ENCODE data around the gene TTLL5.

Gene TTLL5

GRCh38 chr14:75804570-75805275 lies 143.7 kb downstream of the TTLL5 start:
- DNase-seq (ENCODE audit: low read depth in 2 of 2): no peak

DNA sequence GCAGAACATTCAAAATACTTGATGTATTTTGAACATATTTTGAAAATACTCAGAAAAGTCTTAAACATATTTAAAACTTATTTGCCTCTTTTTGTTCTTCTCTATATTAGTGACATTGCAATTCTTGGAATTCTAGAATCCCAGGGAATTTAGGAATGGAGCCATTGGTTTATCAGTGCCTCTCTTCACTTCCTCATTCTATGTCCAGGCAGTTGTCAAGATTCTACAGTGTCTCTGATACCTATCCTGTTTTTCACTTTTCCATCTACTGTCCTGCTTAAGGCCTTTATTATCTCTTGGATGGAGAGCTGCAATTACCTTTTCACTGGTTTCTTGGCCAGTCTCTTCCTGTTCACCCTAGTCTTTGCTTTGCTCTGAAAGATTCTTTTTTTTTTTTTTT lies 144.6 kb downstream of the TTLL5 start:
- no peak for DNase-seq (ENCODE audit: low read depth in 2 of 2)

GRCh38 chr14:75806352-75806832 lies 145.3 kb downstream of the TTLL5 start:
- DNase-seq (ENCODE audit: low read depth in 2 of 2): no peak

GRCh38 chr14:75807667-75808360 lies 146.8 kb downstream of the TTLL5 start:
- no peak for DNase-seq (ENCODE audit: low read depth in 2 of 2)

DNA sequence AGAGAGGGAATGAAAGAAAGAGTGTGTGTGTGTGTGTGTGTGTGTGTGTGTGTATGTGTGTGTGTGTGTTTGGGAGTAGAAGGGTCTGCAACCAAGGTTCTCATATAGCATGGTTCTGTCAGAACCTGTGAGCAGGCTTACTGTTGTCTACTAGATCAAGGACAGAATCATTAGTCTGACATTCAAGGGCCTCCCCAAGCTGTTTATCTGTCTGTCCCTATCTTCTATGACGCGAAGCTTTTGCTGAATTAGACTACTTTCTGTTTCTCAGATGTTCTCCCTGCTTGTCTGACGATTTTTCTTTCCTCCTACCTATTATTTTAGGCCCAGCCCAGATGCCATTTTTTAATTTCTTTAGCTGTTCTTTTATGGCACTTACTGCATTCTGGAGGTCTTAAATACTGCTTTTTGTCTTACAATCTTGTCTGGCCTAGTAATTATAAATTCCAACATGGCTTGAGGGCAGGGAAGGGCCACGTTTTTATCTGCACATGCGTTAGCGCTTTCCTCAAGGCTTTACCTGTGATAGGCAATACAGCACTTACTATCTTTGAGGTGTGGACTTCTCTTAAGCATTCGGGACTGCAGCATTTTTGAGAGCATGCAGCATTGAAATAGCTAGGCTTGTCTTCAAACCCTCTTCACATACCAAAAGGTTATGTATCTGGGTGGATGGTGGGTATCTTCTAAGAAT lies 150.2 kb downstream of the TTLL5 start:
- no peak for DNase-seq (ENCODE audit: low read depth in 2 of 2)

DNA sequence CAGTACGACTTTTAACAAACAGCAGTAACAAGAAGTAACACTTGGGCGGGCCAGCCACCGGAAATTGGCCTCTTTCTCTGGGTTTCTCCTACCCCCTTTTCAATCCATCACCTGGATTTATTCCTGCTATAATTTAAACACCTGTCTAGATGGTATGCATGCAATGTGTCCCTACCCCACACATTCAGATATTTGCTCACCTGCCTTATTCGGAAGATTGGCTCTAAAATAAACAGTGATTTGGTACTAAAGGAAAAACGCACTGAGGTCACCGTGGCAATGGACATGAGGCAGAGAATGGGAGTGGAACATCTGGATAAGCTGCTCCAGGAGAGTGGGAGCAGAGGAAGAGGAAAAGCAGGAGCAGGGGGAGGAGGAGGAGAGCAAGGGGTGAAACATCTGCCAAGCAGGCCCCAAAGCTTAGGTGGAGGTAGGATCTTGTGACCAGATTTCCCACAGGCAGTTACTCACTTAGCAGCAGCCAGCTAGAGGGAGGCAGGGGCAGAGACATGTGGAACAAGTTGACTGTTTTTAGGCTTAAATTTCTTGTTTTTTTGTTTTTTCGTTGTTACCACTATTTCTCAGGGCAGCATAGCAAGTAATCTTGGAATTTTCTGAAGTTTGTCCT lies 150.9 kb downstream of the TTLL5 start:
- no peak for DNase-seq (ENCODE audit: low read depth in 2 of 2)

DNA sequence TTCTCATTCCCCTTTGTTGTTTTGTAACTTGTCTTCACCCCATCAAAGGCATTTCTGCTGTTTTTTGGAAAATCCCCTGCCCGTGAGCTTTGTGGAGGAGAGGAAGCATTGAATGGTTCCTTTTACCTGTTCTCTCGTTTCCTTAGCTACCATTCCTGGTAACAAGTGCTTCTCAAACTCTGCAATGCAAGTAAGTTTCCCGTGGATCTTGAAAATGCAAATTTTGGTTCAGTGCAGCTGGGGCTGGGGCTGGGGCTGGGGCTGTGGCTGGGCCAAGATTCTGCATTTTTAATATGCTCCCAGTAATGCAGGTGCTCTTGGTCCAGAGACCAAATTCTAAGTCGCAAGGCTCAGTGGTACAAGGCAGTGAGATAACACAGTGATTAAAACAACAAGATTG lies 151.6 kb downstream of the TTLL5 start:
- no peak for DNase-seq (ENCODE audit: low read depth in 2 of 2)

DNA sequence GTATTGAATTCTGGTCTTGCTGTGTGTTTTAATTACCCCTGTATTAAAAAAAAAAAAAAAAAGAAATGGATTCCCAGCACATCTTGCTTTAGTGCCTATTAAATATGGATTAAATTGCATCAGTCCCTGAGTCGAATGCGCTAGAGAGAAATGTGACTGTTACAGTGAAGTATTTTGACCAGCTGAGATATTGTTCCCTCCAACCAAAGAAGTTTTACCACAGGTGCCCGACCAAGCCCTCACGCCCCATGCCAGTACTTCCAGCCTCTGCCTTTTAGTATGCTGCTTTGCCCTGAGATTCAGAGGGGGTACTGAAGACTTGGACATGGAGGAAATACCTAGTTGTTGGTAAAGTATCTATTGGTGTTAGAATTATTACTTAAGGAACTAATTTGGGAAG lies 159.7 kb downstream of the TTLL5 start:
- DNase-seq (ENCODE audit: low read depth in 2 of 2): no peak

DNA sequence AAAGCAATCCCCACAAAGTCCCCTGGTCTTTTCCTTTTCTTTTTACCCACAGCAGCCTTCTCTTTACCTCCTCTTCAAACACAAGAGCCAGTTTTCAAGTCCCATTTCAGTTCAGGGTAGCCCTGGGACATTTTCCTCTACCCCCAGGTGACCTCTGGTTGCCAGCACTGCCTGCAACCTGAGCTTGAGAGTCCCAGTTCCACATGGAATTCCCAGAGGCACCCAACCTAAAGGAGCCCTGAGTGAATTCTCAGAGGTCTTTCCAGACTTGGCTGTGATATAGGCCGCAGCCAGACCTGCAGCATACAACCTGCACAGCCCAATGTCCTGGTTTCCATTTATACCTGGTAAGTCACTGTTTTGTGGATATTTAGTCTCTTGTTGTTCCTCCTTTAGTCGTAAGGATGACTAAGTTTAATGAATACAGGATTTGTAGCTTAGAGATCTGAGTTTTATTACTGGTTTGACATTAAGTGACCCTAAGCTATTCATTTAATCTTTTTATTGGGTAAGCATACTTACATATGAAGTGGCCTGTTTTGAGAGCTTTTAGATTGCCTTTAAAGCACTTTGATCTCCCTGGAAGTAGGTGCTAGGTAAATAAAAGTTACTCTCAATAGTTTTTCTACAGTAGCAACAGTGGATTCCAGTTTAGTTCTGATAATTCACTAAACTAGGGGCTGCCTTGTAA lies 160.9 kb downstream of the TTLL5 start:
- DNase-seq (ENCODE audit: low read depth in 2 of 2): no peak

DNA sequence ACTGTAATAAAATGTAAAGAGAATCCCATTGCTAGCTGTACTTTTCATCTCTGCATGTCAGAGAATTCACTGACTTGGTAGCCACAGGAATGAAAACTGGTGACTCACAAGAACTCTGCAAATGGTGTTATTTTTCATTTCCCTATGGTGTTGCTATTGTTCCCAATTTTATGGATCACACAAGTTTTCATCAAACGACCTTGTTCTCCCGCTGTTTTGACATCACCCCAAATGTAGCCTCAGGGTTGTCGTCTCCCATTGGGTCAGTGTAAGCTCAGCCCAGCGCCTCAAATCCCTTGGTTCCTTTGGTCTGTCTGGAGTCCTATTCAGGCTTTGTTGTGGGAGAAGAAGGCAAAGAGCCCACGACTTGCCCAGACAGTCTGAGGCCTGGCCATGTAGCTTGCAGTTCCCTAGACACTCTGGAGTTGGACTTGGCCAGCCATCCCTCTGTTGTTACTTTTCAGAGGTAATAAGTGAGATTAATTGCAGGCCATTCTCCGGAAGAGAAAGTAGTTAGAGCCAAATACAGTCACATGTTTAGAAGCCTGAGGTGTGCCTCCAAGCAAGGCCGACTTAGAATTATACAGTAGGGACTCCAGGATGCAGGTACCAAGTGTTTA lies 161.6 kb downstream of the TTLL5 start:
- no peak for DNase-seq (ENCODE audit: low read depth in 2 of 2)

- no peak for DNase-seq (ENCODE audit: low read depth in 2 of 2)
Measured at GRCh38 chr14:75823334-75823733, 162.3 kb downstream of the TTLL5 start.

DNA sequence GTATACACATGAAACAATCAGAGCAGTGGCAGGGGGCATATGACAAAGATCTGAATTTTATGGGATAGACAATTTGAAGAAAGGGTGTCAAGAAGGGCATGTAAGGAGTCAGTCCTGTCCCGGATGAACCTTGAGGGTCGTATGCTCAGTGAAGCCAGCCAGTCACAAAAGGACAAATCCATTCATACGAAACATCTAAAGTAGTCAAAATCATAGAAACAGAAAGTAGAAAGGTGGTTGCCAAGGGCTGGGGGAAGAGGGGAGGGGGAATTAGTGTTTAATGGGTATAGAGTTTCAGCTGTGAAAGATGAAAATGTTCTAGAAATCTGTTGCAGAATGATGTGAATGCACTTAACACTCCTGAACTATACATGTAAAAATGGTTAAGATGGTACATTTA lies 163.3 kb downstream of the TTLL5 start:
- no peak for DNase-seq (ENCODE audit: low read depth in 2 of 2)

GRCh38 chr14:75825147-75825592 lies 164.1 kb downstream of the TTLL5 start:
- DNase-seq (ENCODE audit: low read depth in 2 of 2): no peak

DNA sequence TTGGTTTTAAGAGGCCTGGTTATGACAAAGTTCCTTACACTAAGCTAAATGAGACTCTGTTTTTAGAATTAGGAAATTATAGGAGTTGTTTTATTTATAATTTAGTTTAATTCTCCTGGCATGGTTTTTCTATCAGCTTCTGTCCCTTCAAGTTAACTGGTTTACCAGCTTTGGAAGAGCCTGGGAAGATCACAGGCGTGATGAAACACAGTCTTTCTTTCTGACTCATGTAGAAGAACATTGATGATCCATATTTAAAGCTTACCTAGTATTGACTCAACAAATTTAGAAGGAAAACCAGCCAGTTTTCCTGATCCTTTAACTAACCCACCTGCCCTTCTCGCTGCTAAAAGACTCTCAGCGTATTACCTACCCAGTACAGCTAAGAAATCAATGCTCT lies 165.6 kb downstream of the TTLL5 start:
- no peak for DNase-seq (ENCODE audit: low read depth in 2 of 2)

- DNase-seq (ENCODE audit: low read depth in 2 of 2): no peak
Measured at GRCh38 chr14:75827331-75827730, 166.3 kb downstream of the TTLL5 start.

- no peak for DNase-seq (ENCODE audit: low read depth in 2 of 2)
Measured at GRCh38 chr14:75829316-75829715, 168.3 kb downstream of the TTLL5 start.

GRCh38 chr14:75831455-75831854 lies 170.4 kb downstream of the TTLL5 start:
- DNase-seq (ENCODE audit: low read depth in 2 of 2): no peak

DNA sequence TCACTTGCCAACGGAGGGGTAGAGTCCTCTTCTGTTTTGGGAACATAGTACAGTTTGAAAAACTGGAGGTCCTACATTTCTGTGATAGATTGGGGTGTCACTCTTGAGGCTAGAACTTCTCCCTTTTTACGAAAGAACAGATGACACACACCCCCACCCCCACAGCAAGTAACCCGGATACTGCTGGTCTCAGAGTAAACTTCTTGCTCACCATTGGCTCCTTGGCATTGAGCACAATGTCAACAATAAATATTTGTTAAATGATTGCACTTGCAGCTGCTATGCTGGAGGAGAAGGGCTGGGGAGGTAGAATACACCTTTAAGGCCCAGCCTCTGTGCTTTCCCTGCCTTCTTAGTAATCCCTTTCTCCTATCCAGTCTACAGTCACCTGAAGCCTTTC lies 170.9 kb downstream of the TTLL5 start:
- DNase-seq (ENCODE audit: low read depth in 2 of 2): no peak

GRCh38 chr14:75832621-75833297 lies 171.7 kb downstream of the TTLL5 start:
- DNase-seq (ENCODE audit: low read depth in 2 of 2): no peak

- no peak for DNase-seq (ENCODE audit: low read depth in 2 of 2)
Measured at GRCh38 chr14:75833326-75834020, 172.4 kb downstream of the TTLL5 start.

All from activated CD8-positive, alpha-beta memory T cell treated with anti-CD3 and anti-CD28 coated beads for 4 hours (primary cell).